Right atrium auricular region (tissue), 2 donors: Measurements from ENCODE around the gene PDZRN3. TPM values are rescaled to one million over a fixed set of nuclear protein-coding genes. Genes with fewer than 3 reads are reported as not detected.
"Not testable (repeated sequence)": the region's sequence is repeated elsewhere in the genome, so short reads cannot be mapped to it uniquely, and the experiment has no call there.

Experiments
- DNase-seq: peaks from one replicate; pipeline ENCODE4 v3.0.0-alpha.2; 2019; ENCODE audit warnings: low spot score
- H3K27ac ChIP-seq, 2 donors: fragments of 200-600 bp; sonication (generic); 1 replicate in 1 of 2; 2 replicates in 1 of 2; pipeline ENCODE4 v1.5.1; 2016 to 2019
- H3K27me3 ChIP-seq, 2 donors: fragments of 200-600 bp; sonication (generic); one replicate each; pipeline versions ENCODE4 v1.5.1 to v1.6.0; 2017 to 2019
- H3K36me3 ChIP-seq: fragments of 200-600 bp; sonication (generic); one replicate; pipeline ENCODE4 v1.5.1; 2016
- H3K4me1 ChIP-seq, 2 donors: fragments of 200-600 bp; sonication (generic); one replicate each; pipeline versions ENCODE4 v1.5.1 to v1.6.0; 2017 to 2019
- H3K4me3 ChIP-seq, 2 donors: fragments of 200-600 bp; sonication (generic); 1 replicate in 1 of 2; 2 replicates in 1 of 2; pipeline ENCODE4 v1.5.1; 2017 to 2019; ENCODE audit warnings: mild to moderate bottlenecking in 1 of 2, moderate library complexity in 1 of 2
- H3K9me3 ChIP-seq, 2 donors: fragments of 200-600 bp; sonication (generic); one replicate each; pipeline ENCODE4 v1.5.1; 2019
- total RNA-seq, 2 donors: library from RNA; depleted of rRNA; stranded (reverse); fragments of >200 nt; gene quantifications; one replicate each; pipeline ENCODE4 v1.1.0, GENCODE V29; 2016
- TF ChIP-seq, protein P1 (sequence below), 2 donors: fragments of 200-600 bp; sonication (generic); IDR thresholded peaks; one replicate each; pipeline ENCODE4 v1.5.1; 2019; ENCODE audit warnings: antibody characterized with exemption in 2 of 2

PDZRN3 gene
- total RNA-seq, 2 donors from 2014 or later = 66.8 to 87.4 TPM

DNA sequence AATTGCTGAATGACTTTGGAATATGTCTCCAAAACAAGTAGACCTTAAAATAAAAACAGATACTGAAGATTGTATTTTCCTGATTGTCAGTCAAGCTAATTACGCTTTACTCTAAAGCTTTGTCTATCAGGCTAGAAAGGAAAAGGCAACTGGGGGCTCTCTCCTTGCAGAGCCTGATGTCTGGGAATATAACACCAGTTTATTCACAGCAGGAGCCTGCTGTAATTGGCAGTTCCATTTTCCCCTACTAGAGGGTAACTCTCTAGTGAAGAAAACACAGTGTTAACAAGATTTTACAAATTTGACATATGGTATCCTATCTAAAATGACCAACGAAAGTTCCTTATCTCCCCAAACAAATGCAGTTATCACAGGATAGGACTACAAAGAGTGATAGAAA is 158.8 kb downstream of the PDZRN3 start:
- DNase-seq = no peak
- no peak overlapping the region for H3K4me3 ChIP-seq
- TF ChIP-seq, protein P1, sequence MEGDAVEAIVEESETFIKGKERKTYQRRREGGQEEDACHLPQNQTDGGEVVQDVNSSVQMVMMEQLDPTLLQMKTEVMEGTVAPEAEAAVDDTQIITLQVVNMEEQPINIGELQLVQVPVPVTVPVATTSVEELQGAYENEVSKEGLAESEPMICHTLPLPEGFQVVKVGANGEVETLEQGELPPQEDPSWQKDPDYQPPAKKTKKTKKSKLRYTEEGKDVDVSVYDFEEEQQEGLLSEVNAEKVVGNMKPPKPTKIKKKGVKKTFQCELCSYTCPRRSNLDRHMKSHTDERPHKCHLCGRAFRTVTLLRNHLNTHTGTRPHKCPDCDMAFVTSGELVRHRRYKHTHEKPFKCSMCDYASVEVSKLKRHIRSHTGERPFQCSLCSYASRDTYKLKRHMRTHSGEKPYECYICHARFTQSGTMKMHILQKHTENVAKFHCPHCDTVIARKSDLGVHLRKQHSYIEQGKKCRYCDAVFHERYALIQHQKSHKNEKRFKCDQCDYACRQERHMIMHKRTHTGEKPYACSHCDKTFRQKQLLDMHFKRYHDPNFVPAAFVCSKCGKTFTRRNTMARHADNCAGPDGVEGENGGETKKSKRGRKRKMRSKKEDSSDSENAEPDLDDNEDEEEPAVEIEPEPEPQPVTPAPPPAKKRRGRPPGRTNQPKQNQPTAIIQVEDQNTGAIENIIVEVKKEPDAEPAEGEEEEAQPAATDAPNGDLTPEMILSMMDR (IDR thresholded peaks at IDR 0.05) = no peak
- H3K4me1 ChIP-seq = peaks cover 0 to 4% of the 10 kb centered on the region in 2 donors
- H3K36me3 ChIP-seq = no peaks in the 10 kb centered on the region
- no peaks in the 10 kb centered on the region for H3K9me3 ChIP-seq
- no peaks in the 10 kb centered on the region for H3K27me3 ChIP-seq
- H3K27ac ChIP-seq = no peak overlapping the region

DNA sequence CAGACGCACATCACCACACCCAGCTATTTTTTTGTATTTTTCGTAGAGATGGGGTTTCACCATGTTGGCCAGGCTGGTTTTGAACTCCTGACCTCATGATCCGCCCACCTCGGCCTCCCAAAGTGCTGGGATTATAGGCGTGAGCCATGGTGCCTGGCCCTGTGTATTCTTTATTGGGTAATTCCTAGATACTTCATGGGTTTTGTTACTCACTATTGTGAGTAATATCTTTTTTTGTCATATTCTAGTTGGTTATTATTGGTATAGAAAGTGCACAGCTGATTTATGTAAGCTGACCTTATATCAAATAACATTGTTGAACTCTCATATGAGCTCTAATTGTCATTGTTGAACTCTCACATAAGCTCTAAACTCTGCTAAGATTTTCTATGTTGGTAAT is 160.6 kb downstream of the PDZRN3 start:
- not testable (repeated sequence) for H3K27me3 ChIP-seq, H3K9me3 ChIP-seq, H3K4me3 ChIP-seq, DNase-seq, H3K4me1 ChIP-seq, H3K27ac ChIP-seq, H3K36me3 ChIP-seq

DNA sequence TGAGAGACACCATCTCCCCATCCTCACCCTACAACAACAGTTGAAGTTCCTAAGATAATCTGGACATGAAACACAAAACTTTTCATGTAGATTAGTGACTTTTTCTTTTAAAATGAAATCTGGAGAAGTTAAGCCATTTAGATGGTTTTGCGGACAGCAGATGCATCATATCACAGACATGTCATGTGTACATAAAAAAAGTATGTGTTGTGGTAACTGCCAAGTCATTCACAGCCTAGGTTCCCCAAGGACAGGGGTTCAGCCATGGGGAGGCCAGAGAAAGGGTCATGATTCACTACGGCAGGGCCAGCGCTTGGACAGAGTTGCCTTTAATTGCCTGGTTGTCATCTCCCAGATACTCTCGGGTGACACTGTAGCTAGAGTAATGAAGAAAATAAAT is 163.2 kb downstream of the PDZRN3 start:
- no peaks in the 10 kb centered on the region for H3K27me3 ChIP-seq
- no peak overlapping the region for H3K27ac ChIP-seq
- no peak overlapping the region for H3K4me3 ChIP-seq
- H3K4me1 ChIP-seq = peaks cover 0 to 4% of the 10 kb centered on the region in 2 donors
- no peak for DNase-seq
- H3K36me3 ChIP-seq = no peaks in the 10 kb centered on the region
- H3K9me3 ChIP-seq = no peaks in the 10 kb centered on the region
- TF ChIP-seq, protein P1 (IDR thresholded peaks at IDR 0.05) = no peak

DNA sequence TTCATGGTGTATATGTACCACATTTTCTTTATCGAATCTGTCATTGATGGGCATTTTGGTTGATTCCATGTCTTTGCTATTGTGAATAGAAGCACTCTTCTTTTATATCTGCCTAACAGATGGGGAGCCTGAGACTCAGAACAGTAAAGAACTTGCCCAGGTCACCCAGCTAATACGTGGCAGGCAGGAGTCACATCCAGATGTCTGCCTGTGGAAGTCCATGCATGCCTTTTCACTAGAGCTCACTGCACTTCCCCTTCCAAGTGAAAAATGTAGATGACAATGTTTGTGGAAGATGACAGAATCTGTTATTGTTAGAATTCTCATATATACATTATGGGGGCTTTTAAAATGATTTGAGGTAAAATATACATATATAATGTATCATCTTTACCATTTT is 165.0 kb downstream of the PDZRN3 start:
- Histone ChIP-seq H3K9me3 (no peaks in the 10 kb centered on the region), H3K36me3 (no peaks in the 10 kb centered on the region), H3K27ac (no peak overlapping the region), H3K27me3 (no peaks in the 10 kb centered on the region), H3K4me3 (no peak overlapping the region), H3K4me1 (peaks cover 0 to 4% of the 10 kb centered on the region in 2 donors)
- no peak for DNase-seq
- TF ChIP-seq, protein P1 (IDR thresholded peaks at IDR 0.05) = no peak

DNA sequence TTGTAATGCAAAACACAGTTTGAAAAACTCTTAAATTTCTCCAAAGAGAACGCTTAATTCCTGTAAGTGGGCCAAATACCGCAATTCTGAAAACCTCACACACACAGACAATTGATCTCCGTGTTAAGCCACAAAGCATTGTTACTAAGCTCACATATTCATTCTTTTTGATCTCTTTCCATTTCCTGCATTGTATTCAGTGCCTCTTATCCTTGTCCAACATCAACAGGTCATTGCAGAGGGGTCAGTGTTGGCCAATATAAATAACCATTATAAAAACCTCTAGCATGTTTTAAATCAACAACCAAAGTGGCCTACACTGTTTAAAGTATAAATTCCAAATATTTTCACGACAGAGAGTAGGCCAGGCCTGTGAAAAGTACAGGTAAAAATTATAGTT is 171.1 kb downstream of the PDZRN3 start:
- Histone ChIP-seq H3K4me3 (no peak overlapping the region), H3K4me1 (no peaks in the 10 kb centered on the region), H3K27ac (no peak overlapping the region), H3K36me3 (no peaks in the 10 kb centered on the region), H3K27me3 (no peaks in the 10 kb centered on the region), H3K9me3 (no peaks in the 10 kb centered on the region)
- TF ChIP-seq, protein P1 (IDR thresholded peaks at IDR 0.05) = no peak
- DNase-seq = no peak

DNA sequence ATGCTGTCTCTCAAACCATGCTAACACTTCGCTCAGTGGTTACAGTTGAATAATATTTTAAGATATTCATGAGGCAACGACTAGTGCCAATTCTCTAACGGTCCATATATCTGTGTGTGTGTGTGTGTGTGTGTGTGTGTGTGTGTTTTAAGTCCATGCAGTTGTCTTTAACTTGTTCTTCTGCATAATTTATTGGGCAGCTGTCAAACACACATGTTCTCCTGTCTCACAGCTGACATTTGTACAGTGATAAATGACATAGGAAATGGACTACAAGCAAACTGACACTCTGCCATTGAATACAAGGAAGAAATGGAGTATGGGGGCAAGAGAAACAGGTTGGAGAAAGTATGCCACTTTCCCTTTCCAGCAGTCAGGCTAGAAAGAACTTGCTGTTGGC is 172.0 kb downstream of the PDZRN3 start:
- Histone ChIP-seq H3K9me3 (no peaks in the 10 kb centered on the region), H3K27me3 (no peaks in the 10 kb centered on the region), H3K27ac (no peak overlapping the region), H3K36me3 (no peaks in the 10 kb centered on the region), H3K4me1 (no peaks in the 10 kb centered on the region), H3K4me3 (no peak overlapping the region)
- TF ChIP-seq, protein P1 (IDR thresholded peaks at IDR 0.05) = no peak
- DNase-seq = no peak
